GM18507 (cell line): ENCODE results near the gene RIN1.
A peak's percentile ranks its signal among the peaks of the same experiment; 100 is the strongest.
"Not testable (repeated sequence)": the region's sequence is repeated elsewhere in the genome, so short reads cannot be mapped to it uniquely, and the experiment has no call there.

Source experiments
- DNase-seq: peaks from one replicate; pipeline ENCODE4 v3.0.0; 2011; ENCODE audit warnings: low read depth; ENCODE audit not compliant: insufficient read length; ENCODE audit errors: extremely low spot score
- FAIRE-seq: peaks from 2 replicates; lab custom pipeline; 2011; peaks lifted over from hg19 to GRCh38; lab: Jason Lieb, UNC

The RIN1 gene

DNA sequence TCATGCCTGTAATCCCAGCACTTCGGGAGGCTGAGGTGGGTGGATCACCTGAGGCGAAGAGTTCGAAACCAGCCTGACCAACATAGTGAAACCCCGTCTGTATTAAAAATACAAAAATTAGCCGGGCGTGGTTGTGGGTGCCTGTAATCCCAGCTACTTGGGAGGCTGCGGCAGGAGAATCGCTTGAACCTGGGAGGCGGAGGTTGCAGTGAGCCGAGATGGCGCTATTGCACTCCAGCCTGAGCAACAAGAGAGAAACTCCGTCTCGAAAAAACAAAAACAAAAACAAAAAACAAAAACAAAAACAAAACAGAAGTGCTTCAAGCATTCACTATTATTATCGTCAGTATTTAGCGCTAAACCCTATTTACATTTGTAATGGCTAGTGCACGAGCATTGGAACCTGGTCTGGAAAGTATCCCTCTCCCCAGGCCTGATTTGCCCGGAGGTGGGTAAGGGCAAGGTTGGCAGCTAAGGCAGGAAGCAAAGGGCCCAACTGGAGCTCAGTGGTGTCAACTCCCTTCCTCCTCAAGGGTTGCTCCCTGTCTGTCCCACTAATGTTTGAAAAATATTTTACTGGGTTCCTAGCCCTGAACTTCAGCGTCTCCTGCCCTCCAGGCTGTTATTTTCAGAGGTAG lies 25.3 kb downstream of the RIN1 start:
- DNase-seq, FAIRE-seq: not testable (repeated sequence)

DNA sequence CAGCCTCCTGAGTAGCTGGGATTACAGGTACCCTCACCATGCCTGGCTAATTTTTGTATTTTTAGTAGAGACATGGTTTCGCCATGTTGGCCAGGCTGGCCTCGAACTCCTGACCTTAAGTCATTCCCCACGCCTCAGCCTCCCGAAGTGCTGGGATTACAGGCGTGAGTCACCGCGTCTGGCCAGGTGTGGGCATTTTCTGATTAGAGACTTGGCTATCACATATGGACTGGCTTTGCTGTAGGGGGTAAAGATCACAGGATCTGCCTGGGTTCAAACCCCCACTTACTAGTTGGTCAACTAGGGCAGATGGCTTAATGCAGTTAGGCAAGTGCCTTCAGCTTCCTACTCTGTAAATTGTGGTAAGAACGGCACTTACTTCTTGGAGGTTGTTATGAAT lies 25.9 kb downstream of the RIN1 start:
- FAIRE-seq (no peak), DNase-seq (no peak)

DNA sequence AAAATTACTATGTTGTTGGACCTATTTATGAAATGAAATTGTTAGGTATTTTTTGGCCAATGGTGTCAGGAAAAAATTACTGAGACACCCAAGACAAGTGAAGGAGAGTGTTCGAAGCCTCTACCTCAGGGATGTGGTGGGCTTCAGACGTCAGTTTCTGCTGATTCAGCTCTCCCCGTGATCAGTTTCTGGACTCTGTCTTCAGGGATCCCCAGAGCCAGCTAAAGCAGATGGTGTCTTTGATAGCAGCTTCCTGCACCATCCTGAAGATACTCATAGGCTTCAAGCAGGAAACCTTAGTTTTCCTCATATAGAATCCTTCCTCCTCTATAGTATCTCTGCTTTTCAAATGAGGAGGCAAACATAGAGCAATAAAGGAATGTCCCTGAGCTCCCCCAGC lies 26.8 kb downstream of the RIN1 start:
- DNase-seq: no peak
- FAIRE-seq: no peak

DNA sequence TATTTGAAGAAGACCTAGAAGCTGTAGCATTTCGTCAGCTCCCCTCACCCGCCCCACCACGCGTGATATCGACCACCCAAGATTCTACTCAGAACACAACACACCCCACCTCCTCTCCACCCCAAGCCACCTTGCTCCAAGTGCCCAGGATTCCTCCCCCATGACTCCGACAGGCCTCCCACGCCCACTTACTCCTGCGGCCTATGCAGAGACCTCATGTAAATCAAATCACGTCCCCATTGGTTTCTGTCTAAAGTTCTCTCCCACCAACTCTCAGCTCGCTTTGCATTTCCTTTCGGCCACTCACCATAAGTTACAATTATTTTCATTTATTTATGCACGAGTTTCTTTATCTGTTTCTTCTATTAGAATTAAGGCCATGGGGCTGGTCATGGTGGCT lies 33.6 kb downstream of the RIN1 start:
- DNase-seq (no peak), FAIRE-seq (no peak)

- FAIRE-seq (no peak), DNase-seq (no peak)
These were observed 37.0 kb downstream of the RIN1 start for GRCh38 chr11:66299186-66299585.

- FAIRE-seq (no peak), DNase-seq (no peak)
These were observed 38.6 kb downstream of the RIN1 start for GRCh38 chr11:66297610-66298009.

DNA sequence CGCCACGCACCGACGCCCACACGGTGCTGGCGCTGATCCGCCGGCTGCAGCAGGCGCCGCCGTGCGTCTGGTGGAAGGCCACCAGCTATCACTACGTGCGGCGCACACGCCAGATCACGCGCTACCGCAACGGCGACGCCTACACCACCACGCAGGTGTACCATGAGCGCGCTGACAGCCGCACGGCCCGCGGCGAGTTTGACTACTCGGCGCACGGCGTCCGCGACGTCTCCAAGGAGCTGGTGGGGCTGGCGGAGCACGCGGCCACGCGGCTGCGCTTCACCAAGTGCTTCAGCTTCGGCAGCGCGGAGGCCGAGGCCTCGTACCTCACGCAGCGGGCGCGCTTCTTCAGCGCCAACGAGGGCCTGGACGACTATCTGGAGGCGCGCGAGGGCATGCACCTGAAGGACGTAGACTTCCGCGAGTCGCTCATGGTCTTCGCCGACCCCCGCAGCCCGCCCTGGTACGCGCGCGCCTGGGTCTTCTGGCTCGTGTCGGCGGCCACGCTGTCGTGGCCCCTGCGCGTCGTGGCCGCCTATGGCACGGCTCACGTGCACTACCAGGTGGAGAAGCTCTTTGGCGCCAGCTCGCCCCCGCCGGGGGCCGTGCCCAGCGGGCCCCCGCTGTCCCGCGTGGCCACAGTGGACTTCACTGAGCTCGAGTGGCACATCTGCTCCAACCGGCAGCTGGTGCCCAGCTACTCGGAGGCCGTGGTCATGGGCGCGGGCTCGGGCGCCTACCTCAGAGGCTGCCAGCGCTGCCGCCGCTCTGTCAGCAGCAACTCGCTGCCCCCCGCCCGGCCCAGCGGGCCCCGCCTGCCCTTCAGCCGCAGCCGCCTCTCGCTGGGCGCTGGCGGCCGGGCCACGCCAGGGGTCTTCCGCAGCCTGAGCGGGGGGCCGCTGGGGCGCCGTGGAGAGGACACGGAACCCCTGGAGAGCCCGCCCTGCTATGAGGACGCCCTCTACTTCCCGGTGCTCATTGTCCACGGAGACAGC lies 41.3 kb downstream of the RIN1 start:
- DNase-seq (no peak), FAIRE-seq (no peak)

DNA sequence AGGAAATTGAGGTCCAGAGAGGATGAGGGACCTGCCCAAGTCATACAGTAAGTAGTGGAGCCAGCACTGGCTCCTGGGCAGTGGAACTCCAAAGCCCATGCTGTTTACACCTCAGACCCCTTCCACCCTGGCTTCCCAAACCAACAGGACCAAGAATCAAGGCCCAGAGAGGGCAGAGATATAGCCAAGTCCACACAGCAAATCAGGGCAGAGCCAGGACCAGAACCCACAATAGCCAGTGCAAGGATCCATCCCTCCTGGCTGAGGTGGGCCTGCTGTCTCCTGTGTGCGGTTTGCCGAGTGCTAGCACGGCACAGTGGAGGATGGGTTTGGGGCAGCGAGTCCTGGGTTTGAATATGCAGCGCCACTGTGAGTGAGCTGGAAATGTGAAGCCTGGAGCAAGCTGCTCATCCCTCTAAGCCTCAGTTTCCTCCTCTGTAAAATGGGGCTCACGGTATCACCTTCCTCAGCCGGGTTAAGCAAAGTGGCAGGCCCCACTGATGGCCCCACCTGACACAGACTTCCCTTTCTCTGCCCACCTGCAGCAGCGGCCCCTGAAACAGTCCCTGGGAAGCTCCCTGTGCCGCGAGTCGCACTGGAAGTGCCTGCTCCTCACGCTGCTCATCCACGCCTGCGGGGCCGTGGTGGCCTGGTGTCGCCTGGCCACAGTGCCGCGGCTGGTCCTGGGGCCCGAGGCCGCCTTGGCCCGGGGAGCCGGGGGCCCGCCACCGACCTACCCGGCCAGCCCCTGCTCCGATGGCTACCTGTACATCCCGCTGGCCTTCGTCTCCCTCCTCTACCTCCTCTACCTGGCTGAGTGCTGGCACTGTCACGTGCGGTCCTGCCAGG lies 42.2 kb downstream of the RIN1 start:
- DNase-seq (no peak), FAIRE-seq (no peak)

GRCh38 chr11:66293352-66293751 lies 42.9 kb downstream of the RIN1 start:
- FAIRE-seq (no peak), DNase-seq (no peak)

GRCh38 chr11:66292543-66293332 lies 43.5 kb downstream of the RIN1 start:
- FAIRE-seq (no peak), DNase-seq (no peak)

GRCh38 chr11:66291706-66292542 lies 44.3 kb downstream of the RIN1 start, which contains the start of gene TMEM151A:
TSS of gene TMEM151A (plus strand) at chr11:66291894. CDS start at chr11:66292014, 120 bp downstream.
- DNase-seq (no peak), FAIRE-seq (no peak)

DNA sequence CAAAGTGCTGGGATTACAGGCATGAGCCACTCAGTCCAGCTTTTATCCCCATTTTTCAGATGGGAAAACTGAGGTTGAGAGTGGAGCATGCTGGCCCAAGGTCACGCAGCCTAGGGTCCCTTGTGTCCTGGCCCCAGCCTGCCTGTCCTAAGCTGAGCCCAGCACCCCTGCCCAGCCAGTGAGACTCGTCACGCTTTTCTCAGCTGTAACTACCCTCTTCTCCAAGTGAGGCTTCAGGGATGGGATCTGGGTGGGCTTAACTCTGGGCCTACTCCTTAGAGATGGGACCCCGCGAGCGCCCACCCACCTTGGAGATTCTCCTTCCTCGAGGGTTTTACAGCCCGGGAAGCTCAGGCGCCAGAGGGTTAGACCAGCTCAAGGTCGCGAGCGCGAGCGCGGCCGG lies 44.9 kb downstream of the RIN1 start:
- DNase-seq (no peak), FAIRE-seq (no peak)

- DNase-seq (no peak), FAIRE-seq (no peak)
These were observed 46.0 kb downstream of the RIN1 start for GRCh38 chr11:66290330-66290621.

DNA sequence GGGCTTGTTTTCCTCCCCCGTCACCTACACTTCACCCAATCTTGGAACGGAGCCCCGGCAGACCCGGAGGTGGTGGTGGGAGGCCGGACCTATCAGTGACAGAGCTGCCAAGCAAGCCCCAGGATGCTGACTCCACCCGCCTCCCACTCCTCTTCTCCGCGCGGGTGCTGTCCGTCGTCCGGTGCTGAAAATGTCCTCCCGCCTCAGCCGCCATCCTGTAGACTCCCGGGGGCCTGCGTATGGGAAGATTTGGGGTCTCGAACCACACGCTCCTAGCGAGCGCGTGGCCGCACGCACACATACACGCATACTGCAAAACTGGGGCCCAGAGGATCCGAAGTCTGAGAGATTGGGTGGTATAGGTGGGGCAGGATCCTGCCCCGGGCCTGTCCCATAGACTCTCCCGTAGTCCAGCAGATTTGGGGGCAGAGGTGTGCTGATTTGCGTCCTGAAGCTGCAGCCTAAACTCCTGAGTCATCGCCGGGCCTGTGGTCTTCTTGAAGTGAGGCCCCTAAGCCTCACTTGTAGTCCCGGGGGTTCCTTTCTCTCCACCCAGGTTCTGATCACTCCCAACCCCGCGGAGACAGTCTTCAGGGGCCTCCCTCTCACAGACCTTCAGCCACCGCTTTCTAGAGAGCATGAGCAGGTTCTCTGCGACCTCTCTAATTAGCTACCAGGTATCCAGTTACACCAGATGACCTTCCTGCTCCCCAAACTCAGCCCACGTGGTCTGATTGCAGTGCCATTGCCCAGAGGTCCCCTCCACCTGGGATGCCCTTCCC lies 46.5 kb downstream of the RIN1 start:
- DNase-seq (peak; percentile 73), FAIRE-seq (no peak)

DNA sequence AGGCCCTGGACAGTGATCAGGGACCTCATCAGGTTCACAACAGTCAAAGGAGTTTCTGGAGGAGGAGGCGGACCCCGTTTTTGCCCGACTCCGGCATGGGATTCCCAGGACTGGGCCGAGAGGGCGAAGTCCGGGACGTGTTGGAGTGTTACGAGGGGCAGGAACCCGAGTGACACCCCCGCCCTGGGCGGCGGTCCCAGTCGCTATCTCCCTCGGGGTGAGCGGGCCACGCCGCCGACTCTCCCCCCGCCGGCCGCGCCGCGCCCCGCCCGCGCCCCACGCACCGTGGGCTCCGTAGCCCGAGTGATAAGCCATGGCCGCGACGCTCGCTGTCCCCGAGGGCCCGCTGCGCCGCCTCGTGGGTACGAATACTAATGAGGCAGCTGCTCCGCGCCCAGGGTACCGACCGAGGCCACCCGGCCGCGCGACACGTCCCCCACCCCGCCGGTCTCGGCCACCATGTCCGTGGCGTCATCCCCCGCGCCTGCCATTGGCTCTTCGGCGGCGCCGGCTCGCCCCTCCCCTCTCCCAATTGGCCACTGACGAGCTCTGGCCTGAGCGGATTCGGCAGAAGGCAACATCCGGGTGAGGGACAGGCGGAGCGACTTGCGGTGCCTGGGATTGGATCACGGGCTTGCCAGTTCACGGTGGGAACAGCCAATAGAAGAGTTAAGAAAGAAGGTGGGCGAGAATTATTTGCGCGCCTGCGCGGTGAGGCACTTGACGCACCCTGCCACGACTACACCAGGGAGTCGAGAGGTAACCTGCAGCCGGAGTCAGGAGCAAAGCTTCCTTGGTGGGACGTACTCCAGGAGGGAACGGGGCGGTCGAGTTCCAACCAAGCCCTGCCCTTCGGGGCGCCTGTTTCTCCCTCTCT lies 47.3 kb downstream of the RIN1 start, which contains the start of gene YIF1A:
YIF1A (minus strand) TSS at position 473 of the 877 bp plus-strand sequence; CDS start at position 315, 158 bp downstream.
- DNase-seq: peak; percentile 100
- FAIRE-seq: peak; percentile 100

DNA sequence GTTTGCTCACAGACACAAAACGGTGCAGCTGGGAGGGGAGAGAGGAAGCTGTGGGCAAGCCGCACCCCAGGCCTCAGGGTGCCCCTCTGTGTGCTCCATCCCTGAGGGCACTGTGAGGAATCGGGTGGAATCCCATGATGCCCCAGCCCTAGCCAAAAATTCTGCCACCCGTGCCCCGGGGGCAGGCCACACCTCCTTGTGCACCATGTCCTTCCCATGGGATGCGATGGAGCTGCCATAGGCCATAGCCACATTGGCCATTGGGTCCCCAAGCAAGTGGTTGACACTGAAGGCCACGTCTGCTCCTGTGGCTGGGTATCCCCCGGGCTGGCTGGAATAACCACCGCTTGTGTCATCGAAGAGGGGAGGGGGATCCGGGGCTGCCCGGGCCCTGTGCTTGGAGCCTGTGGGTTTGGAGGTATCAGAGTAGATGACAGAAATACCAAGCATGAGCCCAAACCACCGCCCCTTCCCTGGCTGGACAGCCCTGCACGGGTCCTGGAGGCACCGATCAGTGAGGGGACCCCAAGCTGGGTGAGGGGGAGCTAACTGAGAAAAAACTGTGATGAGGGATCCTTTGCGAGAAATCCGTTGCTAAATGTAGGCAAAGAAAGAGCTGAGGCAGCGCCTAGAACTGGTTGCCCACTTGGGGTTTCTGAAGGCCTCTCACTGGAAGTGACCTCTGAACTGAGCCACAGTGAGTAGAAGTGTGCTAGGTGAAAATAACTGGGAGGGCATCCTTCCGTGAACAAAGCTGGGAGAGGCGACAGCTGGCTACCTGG lies 48.2 kb downstream of the RIN1 start:
- DNase-seq: no peak
- peak; percentile 12 for FAIRE-seq
